ENCODE data around the gene UHRF2. TPM values are rescaled to one million over a fixed set of nuclear protein-coding genes. Genes with fewer than 3 reads are reported as not detected.

The UHRF2 gene
- total and polyA plus RNA-seq, 2 of the 13 experiments (the other 11 are each of a cell fraction or from before 2014, with no cell fraction given): 42.1 to 44.2 TPM

DNA sequence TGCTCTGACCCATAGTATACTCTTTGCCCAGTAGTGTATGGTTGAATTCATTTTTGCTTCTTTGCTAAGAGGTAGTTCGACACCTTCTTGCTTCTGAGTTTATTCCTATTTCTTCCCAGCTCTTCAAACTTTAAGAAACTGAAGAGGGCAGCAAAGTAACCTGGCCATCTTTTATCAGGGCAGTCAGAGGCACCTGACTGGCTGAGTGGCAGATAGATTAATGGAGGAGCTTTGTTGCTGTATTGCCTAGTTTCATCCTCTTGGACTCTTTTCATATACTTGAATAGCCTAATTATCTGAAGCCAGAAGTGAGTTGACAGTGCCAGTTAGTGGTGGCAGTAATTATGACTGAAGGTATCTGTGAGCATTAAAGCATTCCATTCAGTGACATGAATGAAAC lies 82.5 kb downstream of the UHRF2 start (continued):
- TF ChIP-seq ZNF30 (CRISPR knock-in tag; IDR thresholded peaks at IDR 0.05) (no peak), ZSCAN5A (CRISPR knock-in tag; IDR thresholded peaks at IDR 0.05; ENCODE audit: borderline replicate concordance) (no peak), AKNA (CRISPR knock-in tag; IDR thresholded peaks at IDR 0.05; ENCODE audit: borderline replicate concordance) (no peak), AGO1 (IDR thresholded peaks at IDR 0.05; ENCODE audit: low read depth, low read length, poor library complexity, severe bottlenecking) (no peak), IRX3 (CRISPR knock-in tag; IDR thresholded peaks at IDR 0.05; ENCODE audit: borderline replicate concordance, low read depth) (no peak), SAP130 (CRISPR knock-in tag; IDR thresholded peaks at IDR 0.05; ENCODE audit: low read depth) (no peak), FOXA3 (CRISPR knock-in tag; IDR thresholded peaks at IDR 0.05) (no peak), ZNF710 (CRISPR knock-in tag; IDR thresholded peaks at IDR 0.05; ENCODE audit: borderline replicate concordance) (no peak), ZNF720 (CRISPR knock-in tag; IDR thresholded peaks at IDR 0.05) (no peak), XBP1 (CRISPR knock-in tag; IDR thresholded peaks at IDR 0.05) (no peak), ARHGAP35 (CRISPR knock-in tag; IDR thresholded peaks at IDR 0.05; ENCODE audit: borderline replicate concordance) (no peak)
- TF ChIP-seq, protein P1, sequence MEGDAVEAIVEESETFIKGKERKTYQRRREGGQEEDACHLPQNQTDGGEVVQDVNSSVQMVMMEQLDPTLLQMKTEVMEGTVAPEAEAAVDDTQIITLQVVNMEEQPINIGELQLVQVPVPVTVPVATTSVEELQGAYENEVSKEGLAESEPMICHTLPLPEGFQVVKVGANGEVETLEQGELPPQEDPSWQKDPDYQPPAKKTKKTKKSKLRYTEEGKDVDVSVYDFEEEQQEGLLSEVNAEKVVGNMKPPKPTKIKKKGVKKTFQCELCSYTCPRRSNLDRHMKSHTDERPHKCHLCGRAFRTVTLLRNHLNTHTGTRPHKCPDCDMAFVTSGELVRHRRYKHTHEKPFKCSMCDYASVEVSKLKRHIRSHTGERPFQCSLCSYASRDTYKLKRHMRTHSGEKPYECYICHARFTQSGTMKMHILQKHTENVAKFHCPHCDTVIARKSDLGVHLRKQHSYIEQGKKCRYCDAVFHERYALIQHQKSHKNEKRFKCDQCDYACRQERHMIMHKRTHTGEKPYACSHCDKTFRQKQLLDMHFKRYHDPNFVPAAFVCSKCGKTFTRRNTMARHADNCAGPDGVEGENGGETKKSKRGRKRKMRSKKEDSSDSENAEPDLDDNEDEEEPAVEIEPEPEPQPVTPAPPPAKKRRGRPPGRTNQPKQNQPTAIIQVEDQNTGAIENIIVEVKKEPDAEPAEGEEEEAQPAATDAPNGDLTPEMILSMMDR (CRISPR knock-in tag; IDR thresholded peaks at IDR 0.05): no peak
